Activated T-helper 1 cell treated with anti-CD3 and anti-CD28 coated beads, Interleukin-12 subunit alpha, Interleukin-12 subunit beta, Interleukin-2, Interleukin-4 antibody, amounts not matched to agents 30 ng/mL and 10 ng/mL and 1 ng/mL, durations not matched to agents 14 hours and 24 hours and 36 hours (primary cell): ENCODE measurements around the gene ZFP69B. TPM values are rescaled to one million over a fixed set of nuclear protein-coding genes. Genes with fewer than 3 reads are reported as not detected.

Experiments
- DNase-seq: peaks from one replicate; pipeline ENCODE4 v3.0.0; 2021; ENCODE audit warnings: low spot score
- H3K27ac Mint-ChIP-seq: one replicate; pipeline ENCODE4 v1.8.0; 2021; ENCODE audit warnings: mild to moderate bottlenecking, mixed read lengths
- H3K27me3 Mint-ChIP-seq: one replicate; pipeline ENCODE4 v1.8.0; 2022; ENCODE audit warnings: mild to moderate bottlenecking, moderate library complexity, mixed read lengths; ENCODE audit not compliant: insufficient read depth
- H3K36me3 Mint-ChIP-seq: one replicate; pipeline ENCODE4 v1.8.0; 2021; ENCODE audit warnings: low read depth, mixed read lengths
- H3K4me1 Mint-ChIP-seq: one replicate; pipeline ENCODE4 v1.8.0; 2021; ENCODE audit warnings: low read depth, mixed read lengths
- H3K4me3 Mint-ChIP-seq: one replicate; pipeline ENCODE4 v1.8.0; 2021; ENCODE audit warnings: mild to moderate bottlenecking, moderate library complexity, mixed read lengths
- H3K9me3 Mint-ChIP-seq: one replicate; pipeline ENCODE4 v1.8.0; 2021; ENCODE audit warnings: mixed read lengths
- intact Hi-C: fragments of 100-400 bp; cut with micrococcal nuclease; formaldehyde crosslinking; loops from one replicate; pipeline ENCODE4 v1.15.1; 2024
- total RNA-seq: library from RNA; stranded (reverse); gene quantifications from 2 replicates; pipeline ENCODE4 v1.2.3, GENCODE V29; 2022

Gene ZFP69B
- total RNA-seq, result 5.1 and 5.8 TPM in 2 replicates

DNA sequence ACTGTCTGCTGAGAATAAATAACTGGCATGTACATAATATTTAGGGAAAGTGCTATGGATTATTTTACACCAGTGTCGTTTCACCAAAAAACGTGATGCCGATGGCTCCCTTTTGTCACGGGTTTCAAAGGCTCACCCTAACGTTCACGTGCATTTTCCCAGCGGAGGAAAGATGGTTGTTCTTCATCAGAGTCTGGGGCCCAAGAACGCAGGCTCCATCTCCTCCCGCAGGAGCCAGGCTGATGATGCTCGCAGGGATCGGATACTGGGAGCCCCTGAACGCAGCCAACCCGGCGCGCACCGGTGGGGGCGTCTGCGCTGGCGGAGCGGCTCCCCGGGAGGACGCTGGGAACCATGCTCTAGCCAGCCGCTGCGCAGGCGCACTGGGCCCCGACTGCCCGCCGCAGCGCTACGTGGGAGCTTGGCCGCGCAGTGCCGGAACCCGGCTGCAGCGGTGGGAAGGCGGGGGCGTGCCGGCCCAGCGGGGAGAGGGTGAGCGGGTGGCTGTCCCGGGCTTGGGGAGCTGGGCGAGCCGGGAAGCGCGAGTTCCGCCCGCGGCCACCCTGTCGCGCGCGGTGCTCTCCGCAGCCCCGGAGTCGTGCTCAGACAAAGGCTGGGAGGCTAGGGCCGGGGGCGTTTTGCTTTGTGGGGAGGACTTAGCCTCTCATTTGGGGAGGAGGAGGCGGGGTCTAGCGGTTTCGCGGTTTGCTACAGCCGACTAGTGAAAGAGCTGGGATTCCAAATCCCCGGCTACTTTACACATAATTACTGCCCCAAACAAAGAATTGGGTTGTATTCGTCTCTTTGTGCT lies at the start of gene ZFP69B:
Gene ZFP69B (plus strand): TSS at position 793 of the 811 bp plus-strand sequence. CDS start 486 bp downstream, outside the sequence.
- peaks cover 43% of the 10 kb centered on the region for H3K36me3 Mint-ChIP-seq
- peak within 1 kb of the TSS; percentile 84 for H3K4me3 Mint-ChIP-seq
- intact Hi-C loops, result loop anchor here (2.0 to 10.0 kb wide), 6 partner anchors 49 to 525 kb away; partner anchors contain the start of genes CTPS1, NFYC, SMAP2 and ZMPSTE24

DNA sequence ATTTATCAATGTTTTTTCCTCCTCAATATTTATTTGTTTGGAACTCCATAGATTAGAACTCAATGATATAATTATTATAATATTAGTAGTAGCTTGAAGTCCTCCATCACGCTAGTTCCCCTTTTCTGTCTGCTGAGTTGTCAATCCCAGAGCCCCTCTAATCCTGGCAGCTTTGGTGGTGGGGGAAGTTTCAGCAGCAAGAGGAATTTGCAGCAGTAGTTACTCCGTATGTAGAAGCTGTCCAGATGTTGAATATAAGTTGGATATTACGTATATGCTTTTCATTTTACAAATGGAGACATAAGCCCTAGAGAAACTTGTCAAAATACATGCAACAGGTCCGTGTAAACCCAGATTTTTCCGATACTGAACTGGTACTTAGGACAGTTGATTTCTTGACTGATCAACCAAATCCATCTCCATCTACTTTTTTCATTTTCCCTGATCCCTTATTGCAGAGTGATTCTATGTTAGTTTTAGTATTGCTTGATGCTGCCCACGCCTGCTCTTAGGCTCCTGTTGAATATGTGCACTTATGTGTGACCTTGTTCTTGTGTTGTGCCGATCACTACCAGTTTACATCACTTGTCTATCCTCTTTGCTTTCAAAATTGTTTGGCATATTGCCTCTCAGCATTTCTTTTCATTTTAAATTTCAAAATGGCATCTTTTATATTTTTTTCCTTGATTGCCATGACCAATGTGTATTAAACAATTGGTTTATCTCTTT lies 48.6 kb upstream of the ZFP69B start:
- no peaks in the 10 kb centered on the region for H3K27me3 Mint-ChIP-seq
- peaks cover 38% of the 10 kb centered on the region for H3K36me3 Mint-ChIP-seq

More for the DNA sequence above, at the start of gene ZFP69B:
- H3K9me3 Mint-ChIP-seq, result peaks cover 50% of the 10 kb centered on the region
- peak within 1 kb of the TSS; percentile 90 for H3K27ac Mint-ChIP-seq
- H3K4me1 Mint-ChIP-seq, result peaks cover 35% of the 10 kb centered on the region
- no peaks in the 10 kb centered on the region for H3K27me3 Mint-ChIP-seq
- peak; percentile 86 for DNase-seq

DNA sequence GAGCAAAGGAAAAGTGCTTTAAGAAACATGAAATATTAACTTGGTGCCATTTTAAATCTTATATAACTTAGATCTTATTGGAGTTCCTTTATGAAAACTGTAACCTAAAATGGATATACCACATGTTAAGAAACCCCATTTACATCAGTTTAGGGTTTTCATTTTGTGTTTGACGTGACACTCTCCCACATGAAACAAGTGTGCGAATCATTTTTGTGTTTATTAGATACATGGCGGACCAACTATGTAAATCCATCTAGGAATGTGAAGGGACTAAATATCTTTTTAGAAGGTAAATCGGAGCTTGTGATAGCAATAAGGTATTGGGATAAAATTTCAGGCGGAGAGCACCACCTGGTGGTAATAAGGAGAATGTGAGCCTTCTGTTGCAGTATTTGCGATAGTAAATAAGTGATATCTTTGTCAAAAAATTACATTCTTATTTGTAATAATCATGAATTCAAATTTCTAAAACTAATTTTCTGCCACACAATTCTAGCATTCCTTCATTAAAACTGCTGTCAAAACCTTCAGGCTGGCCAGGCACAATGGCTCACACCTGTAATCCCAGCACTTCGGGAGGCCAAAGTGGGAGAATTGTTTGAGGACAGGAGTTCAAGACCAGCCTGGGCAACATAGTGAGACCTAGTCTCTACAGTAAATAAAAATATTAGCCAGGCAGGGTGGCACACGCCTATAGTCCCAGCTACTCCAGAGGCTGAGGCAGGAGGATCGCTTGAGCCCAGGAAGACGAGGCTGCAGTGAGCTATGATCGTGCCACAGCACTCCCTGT lies 45.4 kb upstream of the ZFP69B start:
- DNase-seq, result no peak
- intact Hi-C loops, result loop anchor here (1.0 to 5.0 kb wide), 10 partner anchors 24 to 326 kb away; partner anchors contain the start of genes COL9A2, SMAP2 and ZMPSTE24
- peaks cover 43% of the 10 kb centered on the region for H3K36me3 Mint-ChIP-seq
- H3K4me1 Mint-ChIP-seq, result peaks cover 75% of the 10 kb centered on the region
- no peaks in the 10 kb centered on the region for H3K9me3 Mint-ChIP-seq
- peak overlapping the region; percentile 70 for H3K4me3 Mint-ChIP-seq
- peak overlapping the region; percentile 94 for H3K27ac Mint-ChIP-seq
- no peaks in the 10 kb centered on the region for H3K27me3 Mint-ChIP-seq

More for the DNA sequence above, 48.6 kb upstream of the ZFP69B start:
- peak overlapping the region; percentile 90 for H3K27ac Mint-ChIP-seq
- peak overlapping the region; percentile 31 for H3K4me3 Mint-ChIP-seq
- H3K9me3 Mint-ChIP-seq, result no peaks in the 10 kb centered on the region
- DNase-seq, result no peak
- intact Hi-C loops, result loop anchor here (2.0 to 5.0 kb wide), 2 partner anchors 49 to 159 kb away; partner anchors contain the start of gene ZFP69B
- peaks cover 90% of the 10 kb centered on the region for H3K4me1 Mint-ChIP-seq

DNA sequence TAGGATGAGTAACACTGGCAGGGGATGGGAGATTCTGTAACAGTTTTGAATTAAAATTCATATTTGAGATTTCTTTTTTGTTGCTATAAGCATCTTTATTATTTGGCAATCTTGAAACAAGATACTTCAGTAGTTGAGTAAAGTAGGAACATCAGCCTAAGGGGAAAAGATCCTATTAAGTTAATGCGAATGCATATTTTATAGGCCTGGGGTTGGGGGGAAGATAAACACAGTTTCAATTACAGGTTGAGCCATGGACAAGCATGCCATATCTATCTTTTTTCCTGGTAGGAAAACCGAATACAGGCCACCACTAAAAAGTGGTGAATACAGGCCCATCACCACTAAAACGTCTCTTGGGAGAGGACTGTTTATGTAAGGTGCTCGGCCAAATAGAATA lies 44.5 kb upstream of the ZFP69B start:
- Mint-ChIP-seq H3K27ac (peak overlapping the region; percentile 13), H3K27me3 (no peaks in the 10 kb centered on the region), H3K4me3 (no peak overlapping the region), H3K9me3 (no peaks in the 10 kb centered on the region), H3K36me3 (peaks cover 46% of the 10 kb centered on the region), H3K4me1 (peaks cover 72% of the 10 kb centered on the region)
- intact Hi-C loops, result loop anchor here (2.0 to 5.0 kb wide), 4 partner anchors 34 to 327 kb away; partner anchors contain the start of genes COL9A2, SMAP2 and ZMPSTE24
- no peak for DNase-seq

DNA sequence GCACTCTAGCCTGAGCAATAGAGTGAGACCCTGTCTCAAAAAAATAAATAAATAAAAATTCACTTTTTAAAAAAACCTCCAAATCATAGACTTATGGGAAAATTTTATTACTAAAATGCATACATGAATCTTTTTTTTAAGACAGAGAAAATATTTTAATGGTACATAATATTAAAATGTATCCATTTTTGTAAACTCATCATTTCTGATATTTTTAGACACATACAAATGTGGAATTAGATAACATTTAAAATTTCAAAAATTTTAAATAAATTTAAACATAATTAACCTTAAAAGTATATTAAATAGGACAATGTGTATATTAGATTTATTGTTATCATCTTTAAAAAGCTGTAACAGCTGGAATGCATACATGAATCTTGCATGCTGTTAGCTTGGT lies 42.8 kb upstream of the ZFP69B start:
- no peak for DNase-seq
- intact Hi-C loops, result loop anchor here (5.0 kb wide), 1 partner anchor 35 kb away; the partner anchor contains the start of gene SMAP2
- no peak overlapping the region for H3K4me3 Mint-ChIP-seq
- no peaks in the 10 kb centered on the region for H3K27me3 Mint-ChIP-seq
- H3K36me3 Mint-ChIP-seq, result peaks cover 46% of the 10 kb centered on the region
- peaks cover 62% of the 10 kb centered on the region for H3K4me1 Mint-ChIP-seq
- H3K27ac Mint-ChIP-seq, result no peak overlapping the region
- no peaks in the 10 kb centered on the region for H3K9me3 Mint-ChIP-seq

DNA sequence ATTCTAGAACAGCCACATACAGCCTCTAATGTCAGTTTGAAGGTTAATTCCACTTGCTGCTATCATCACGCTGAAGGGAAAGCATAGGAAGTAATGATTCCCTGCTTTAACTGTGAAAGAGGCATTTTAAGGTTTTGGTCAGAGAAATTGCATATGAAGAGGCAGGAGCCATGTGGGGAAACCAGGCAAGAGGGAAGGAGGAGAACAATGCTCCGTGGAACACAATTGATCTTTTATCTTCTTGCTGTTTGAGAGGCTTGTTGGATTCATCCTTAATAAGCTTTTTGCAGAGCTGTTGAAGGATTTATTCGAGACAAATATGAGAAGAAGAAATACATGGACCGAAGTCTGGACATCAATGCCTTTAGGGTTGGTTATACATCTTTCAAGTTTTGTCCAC lies 40.8 kb upstream of the ZFP69B start:
- Mint-ChIP-seq H3K4me1 (peaks cover 62% of the 10 kb centered on the region), H3K36me3 (peaks cover 62% of the 10 kb centered on the region), H3K9me3 (no peaks in the 10 kb centered on the region), H3K27ac (no peak overlapping the region), H3K4me3 (no peak overlapping the region), H3K27me3 (no peaks in the 10 kb centered on the region)
- intact Hi-C loops, result loop anchor here (5.0 kb wide), 1 partner anchor 37 kb away; the partner anchor contains the start of gene SMAP2
- no peak for DNase-seq

DNA sequence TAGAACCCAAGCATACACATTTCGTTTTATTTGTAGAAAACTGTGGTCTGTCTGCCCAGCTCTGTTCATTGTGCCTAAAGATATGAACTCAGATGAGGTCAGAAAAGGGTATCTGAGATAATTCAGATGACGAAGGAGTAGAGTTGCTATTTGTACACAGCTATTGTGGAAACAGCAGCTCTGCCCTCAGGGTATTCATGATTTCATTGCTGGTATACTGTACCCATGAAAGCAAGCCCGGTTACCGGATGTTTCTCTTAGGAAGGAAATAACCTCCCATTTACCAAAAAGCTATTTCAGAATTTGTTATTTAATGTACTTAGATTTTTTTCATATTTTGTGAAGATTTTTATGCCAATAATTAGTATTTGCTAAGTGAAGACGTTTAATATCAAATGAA lies 39.0 kb upstream of the ZFP69B start:
- Mint-ChIP-seq H3K27me3 (no peaks in the 10 kb centered on the region), H3K4me3 (no peak overlapping the region), H3K27ac (no peak overlapping the region), H3K9me3 (no peaks in the 10 kb centered on the region), H3K36me3 (peaks cover 74% of the 10 kb centered on the region), H3K4me1 (peaks cover 54% of the 10 kb centered on the region)
- intact Hi-C loops, result no loop called here
- DNase-seq, result no peak

DNA sequence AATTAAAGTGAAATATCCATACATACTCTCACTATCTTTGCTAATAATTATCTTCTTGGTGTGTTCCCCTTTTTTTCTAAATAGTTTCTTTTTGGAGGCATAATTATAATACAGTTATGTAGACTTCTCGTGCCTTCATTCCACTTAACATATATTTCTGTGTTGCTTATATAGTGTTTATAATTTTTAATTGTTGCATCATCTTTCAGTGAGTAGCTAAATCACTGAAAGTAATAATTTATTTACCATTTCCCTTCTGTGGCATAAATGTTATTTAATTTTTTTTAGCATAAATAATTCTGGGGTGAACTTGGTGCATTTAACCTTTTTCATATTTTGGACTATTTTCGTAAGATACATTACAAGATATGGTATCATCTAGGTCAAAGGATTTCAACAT lies 38.4 kb upstream of the ZFP69B start:
- no peaks in the 10 kb centered on the region for H3K27me3 Mint-ChIP-seq
- H3K9me3 Mint-ChIP-seq, result no peaks in the 10 kb centered on the region
- peak overlapping the region; percentile 7 for H3K27ac Mint-ChIP-seq
- peaks cover 74% of the 10 kb centered on the region for H3K36me3 Mint-ChIP-seq
- no peak overlapping the region for H3K4me3 Mint-ChIP-seq
- no peak for DNase-seq
- peaks cover 49% of the 10 kb centered on the region for H3K4me1 Mint-ChIP-seq
- intact Hi-C loops, result no loop called here

DNA sequence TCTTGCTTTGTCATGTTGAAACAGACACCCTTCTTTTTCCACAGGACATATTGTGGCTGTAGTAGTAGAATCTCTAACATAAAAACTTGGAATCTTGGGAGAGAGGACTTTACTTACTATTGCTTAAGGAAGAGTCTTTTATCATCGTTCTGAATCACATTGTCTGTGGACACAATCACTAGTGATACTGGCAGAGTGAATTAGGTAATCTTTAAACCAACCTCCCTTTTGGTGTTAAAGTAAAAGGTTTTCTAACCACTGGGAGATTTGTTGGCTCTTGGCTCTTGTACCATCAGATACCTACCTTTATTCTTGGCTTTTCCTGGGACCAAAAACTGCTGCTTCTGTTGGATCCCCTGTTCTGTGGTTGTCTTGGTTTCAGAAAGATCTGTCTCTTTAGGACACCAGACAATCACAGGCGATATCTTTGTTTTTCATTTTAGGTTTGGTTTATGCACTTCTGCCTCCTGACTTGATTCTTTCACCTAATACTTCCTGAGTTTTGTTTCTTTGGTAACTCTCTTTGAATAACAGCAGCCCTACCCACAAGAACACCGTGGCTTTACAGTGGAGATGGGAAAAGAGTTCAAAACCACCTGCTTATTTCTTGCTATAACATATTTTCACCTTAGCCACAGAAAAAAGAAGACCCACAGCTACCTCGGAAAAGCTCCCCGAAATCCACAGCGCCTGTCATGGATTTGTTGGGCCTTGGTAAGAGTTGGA lies 36.6 kb upstream of the ZFP69B start:
- H3K9me3 Mint-ChIP-seq, result no peaks in the 10 kb centered on the region
- no peak overlapping the region for H3K4me3 Mint-ChIP-seq
- peaks cover 40% of the 10 kb centered on the region for H3K4me1 Mint-ChIP-seq
- H3K36me3 Mint-ChIP-seq, result peaks cover 83% of the 10 kb centered on the region
- no peak for DNase-seq
- intact Hi-C loops, result no loop called here
- peak overlapping the region; percentile 79 for H3K27ac Mint-ChIP-seq
- no peaks in the 10 kb centered on the region for H3K27me3 Mint-ChIP-seq

DNA sequence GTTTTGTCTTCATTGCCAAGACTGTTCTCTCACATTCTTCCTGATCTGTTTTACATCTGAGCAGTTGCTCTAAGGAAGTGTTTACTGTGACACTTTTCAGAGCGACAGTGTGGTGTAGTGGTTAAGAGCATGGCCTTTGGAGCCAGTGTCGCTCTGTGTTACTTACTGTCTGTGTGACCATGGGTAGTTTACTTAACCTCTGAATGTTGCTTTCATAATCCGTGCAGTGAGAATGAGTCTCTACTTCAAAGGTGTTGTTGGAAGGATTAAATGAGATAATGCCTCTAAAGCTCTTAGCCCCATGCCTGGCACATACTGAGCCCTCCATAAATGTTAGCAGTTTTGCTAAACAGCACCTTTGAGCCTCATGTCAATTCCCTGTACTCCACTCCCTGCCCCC lies 35.9 kb upstream of the ZFP69B start:
- Mint-ChIP-seq H3K27ac (peak overlapping the region; percentile 65), H3K36me3 (peaks cover 82% of the 10 kb centered on the region), H3K4me3 (no peak overlapping the region), H3K27me3 (no peaks in the 10 kb centered on the region), H3K9me3 (no peaks in the 10 kb centered on the region), H3K4me1 (peaks cover 38% of the 10 kb centered on the region)
- no peak for DNase-seq
- intact Hi-C loops, result no loop called here

DNA sequence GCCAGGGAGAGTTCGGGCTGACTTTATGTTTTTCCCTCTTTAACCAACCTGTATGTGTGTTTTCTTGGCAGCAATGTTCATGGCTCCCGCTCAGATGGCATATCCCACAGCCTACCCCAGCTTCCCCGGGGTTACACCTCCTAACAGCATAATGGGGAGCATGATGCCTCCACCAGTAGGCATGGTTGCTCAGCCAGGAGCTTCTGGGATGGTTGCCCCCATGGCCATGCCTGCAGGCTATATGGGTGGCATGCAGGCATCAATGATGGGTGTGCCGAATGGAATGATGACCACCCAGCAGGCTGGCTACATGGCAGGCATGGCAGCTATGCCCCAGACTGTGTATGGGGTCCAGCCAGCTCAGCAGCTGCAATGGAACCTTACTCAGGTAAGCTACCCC lies 33.6 kb upstream of the ZFP69B start:
- no peak for DNase-seq
- Mint-ChIP-seq H3K4me1 (peaks cover 45% of the 10 kb centered on the region), H3K36me3 (peaks cover 82% of the 10 kb centered on the region), H3K27me3 (no peaks in the 10 kb centered on the region), H3K4me3 (no peak overlapping the region), H3K9me3 (no peaks in the 10 kb centered on the region), H3K27ac (peak overlapping the region; percentile 16)
- intact Hi-C loops, result no loop called here
